ENCODE measurements around the gene PARD3. TPM values are rescaled to one million over a fixed set of nuclear protein-coding genes. Genes with fewer than 3 reads are reported as not detected.

The PARD3 gene
- total RNA-seq, 4 donors from 2014 or later, result 27.3 to 65.3 (median 55.6) TPM

DNA sequence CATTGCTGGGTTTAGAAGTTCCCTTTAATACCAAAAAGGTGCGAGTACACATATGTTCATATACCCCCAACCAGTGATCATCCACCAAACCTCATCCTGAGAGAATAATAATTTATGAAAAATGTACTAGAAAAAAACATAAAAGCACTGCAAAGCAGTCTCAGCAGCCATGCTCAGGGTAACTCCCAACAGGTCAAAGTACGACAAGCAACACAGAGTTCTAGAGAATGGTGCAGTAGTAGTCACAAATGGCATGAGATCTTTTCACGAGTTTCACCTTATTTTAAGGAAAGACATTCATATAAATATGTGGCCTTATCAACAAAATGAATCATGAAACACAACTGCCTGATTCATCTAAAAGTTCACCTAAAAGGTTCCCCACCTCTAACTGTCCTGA, 338.5 kb downstream of the PARD3 start:
- DNase-seq, result no peak

DNA sequence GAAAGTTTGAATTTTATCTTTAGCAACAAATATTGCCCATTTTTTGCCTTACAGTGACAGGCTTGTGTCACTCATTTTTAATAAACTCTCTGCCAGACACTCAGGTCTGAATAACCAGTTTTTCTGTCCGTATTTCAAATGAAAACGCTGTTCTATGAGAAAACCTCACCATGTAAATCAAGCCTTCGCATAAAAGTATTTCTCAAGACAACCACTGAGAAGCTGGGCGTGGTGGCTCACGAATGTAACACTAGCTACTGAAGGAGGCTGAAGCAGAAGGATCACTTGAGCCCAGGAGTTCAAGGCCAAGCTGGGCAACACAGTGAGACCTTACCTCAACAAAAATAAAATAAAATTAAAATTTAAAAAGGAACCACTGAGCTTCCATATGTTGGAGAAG, 339.3 kb downstream of the PARD3 start:
- Histone ChIP-seq H3K9me3 (no peaks in the 10 kb centered on the region), H3K4me3 (no peak overlapping the region), H3K27me3 (no peaks in the 10 kb centered on the region), H3K27ac (no peak overlapping the region), H3K36me3 (no peaks in the 10 kb centered on the region), H3K4me1 (peaks cover 0 to 26% (median 12%) of the 10 kb centered on the region in 4 donors)
- 90 to 97% methylated on average over 5 of the region's 5 CpGs for WGBS, 2 donors (ENCODE audit: low coverage in 1 of 2)
- DNase-seq, result no peak
- intact Hi-C loops (cut with DNase I; ENCODE audit: low total_unique reads) (no loop called here), in situ Hi-C loops (cut with MboI; ENCODE audit: low pct_ligation_motif_present in 1 of 4, low pct_unique_long_range_greater_than_20kb in 1 of 4, low sequenced_read_pairs in 3 of 4) (no loop called here)
- TF ChIP-seq, protein P1, sequence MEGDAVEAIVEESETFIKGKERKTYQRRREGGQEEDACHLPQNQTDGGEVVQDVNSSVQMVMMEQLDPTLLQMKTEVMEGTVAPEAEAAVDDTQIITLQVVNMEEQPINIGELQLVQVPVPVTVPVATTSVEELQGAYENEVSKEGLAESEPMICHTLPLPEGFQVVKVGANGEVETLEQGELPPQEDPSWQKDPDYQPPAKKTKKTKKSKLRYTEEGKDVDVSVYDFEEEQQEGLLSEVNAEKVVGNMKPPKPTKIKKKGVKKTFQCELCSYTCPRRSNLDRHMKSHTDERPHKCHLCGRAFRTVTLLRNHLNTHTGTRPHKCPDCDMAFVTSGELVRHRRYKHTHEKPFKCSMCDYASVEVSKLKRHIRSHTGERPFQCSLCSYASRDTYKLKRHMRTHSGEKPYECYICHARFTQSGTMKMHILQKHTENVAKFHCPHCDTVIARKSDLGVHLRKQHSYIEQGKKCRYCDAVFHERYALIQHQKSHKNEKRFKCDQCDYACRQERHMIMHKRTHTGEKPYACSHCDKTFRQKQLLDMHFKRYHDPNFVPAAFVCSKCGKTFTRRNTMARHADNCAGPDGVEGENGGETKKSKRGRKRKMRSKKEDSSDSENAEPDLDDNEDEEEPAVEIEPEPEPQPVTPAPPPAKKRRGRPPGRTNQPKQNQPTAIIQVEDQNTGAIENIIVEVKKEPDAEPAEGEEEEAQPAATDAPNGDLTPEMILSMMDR (IDR thresholded peaks at IDR 0.05), result no peak
- no peak for TF ChIP-seq EP300 (IDR thresholded peaks at IDR 0.05; ENCODE audit: low read depth)
- no peak for TF ChIP-seq POLR2AphosphoS5 (IDR thresholded peaks at IDR 0.05)
- no peak for TF ChIP-seq POLR2A (IDR thresholded peaks at IDR 0.05)

More for the DNA sequence above, 338.5 kb downstream of the PARD3 start:
- 70 to 79% methylated on average over 3 of the region's 3 CpGs for WGBS, 2 donors (ENCODE audit: low coverage in 1 of 2)
- intact Hi-C loops (cut with DNase I; ENCODE audit: low total_unique reads) (no loop called here), in situ Hi-C loops (cut with MboI; ENCODE audit: low pct_ligation_motif_present in 1 of 4, low pct_unique_long_range_greater_than_20kb in 1 of 4, low sequenced_read_pairs in 3 of 4) (no loop called here)
- no peaks in the 10 kb centered on the region for H3K27me3 ChIP-seq
- no peaks in the 10 kb centered on the region for H3K9me3 ChIP-seq
- H3K27ac ChIP-seq, result no peak overlapping the region
- H3K36me3 ChIP-seq, result no peaks in the 10 kb centered on the region
- TF ChIP-seq EP300 (IDR thresholded peaks at IDR 0.05; ENCODE audit: low read depth), result no peak
- TF ChIP-seq, protein P1 (IDR thresholded peaks at IDR 0.05), result no peak
- H3K4me1 ChIP-seq, result peaks cover 0 to 26% (median 13%) of the 10 kb centered on the region in 4 donors
- H3K4me3 ChIP-seq, result no peak overlapping the region

DNA sequence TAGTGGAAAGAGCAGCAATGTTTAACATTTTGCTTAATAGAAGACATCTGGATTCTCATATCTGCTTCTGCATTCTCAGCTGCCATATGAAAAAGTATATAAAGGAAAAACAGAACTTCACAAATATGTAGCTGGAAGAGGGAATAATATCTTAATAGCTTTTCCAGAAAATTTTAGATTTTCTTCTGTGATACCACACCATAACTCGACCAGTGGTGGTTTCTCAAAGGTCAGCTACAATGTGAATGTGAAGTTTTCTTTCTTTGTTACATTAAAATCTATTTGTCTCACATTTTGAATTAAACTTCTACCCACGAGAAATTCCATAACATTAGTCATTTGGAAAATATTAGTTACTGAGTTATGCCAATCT, 339.8 kb downstream of the PARD3 start:
- 40 to 69% methylated on average over 2 of the region's 2 CpGs for WGBS, 2 donors (ENCODE audit: low coverage in 1 of 2)
- Histone ChIP-seq H3K4me1 (peaks cover 0 to 24% (median 10%) of the 10 kb centered on the region in 4 donors), H3K4me3 (no peak overlapping the region), H3K27ac (no peak overlapping the region), H3K27me3 (no peaks in the 10 kb centered on the region), H3K9me3 (no peaks in the 10 kb centered on the region), H3K36me3 (no peaks in the 10 kb centered on the region)
- TF ChIP-seq, protein P1 (IDR thresholded peaks at IDR 0.05), result no peak
- TF ChIP-seq EP300 (IDR thresholded peaks at IDR 0.05; ENCODE audit: low read depth) (no peak), POLR2A (IDR thresholded peaks at IDR 0.05) (no peak), POLR2AphosphoS5 (IDR thresholded peaks at IDR 0.05) (no peak)
- DNase-seq, result no peak
- in situ Hi-C loops (cut with MboI; ENCODE audit: low pct_ligation_motif_present in 1 of 4, low pct_unique_long_range_greater_than_20kb in 1 of 4, low sequenced_read_pairs in 3 of 4), result no loop called here
- intact Hi-C loops (cut with DNase I; ENCODE audit: low total_unique reads), result no loop called here

DNA sequence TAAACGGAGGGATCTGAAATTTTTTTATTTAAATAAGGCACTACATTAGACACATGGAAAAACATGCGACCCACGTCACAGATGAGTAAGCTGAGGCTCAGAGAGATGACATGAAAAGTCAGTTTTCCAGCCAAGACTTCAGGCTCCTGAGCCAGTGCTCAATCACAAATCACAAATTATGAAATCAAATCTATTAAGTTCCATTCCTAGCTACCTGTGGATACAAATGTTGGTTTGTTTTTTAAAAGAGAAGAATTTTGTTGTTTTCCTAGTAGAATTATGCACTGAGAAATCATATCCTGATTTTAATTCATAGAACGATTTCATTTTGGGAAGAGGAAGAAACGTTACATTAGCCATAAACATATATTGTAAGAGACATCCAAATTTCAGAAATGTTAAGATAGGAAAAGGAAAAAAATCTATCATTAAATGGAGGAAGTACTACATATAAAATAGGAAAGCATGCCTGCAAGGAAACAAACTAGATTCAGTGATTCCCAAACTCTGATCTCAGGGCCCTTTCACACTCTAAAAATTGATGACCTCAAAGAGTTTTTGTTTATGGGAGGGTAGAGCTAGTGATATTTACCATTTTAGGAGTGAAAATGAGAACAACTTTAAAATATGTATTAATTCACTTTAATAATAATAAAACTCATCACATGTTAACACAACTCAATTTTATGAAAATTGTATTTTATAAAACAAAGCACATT, 340.4 kb downstream of the PARD3 start:
- peaks cover 0 to 19% (median 5%) of the 10 kb centered on the region in 4 donors for H3K4me1 ChIP-seq
- 82 to 93% methylated on average over 4 to 5 of the region's 5 CpGs for WGBS, 2 donors (ENCODE audit: low coverage in 1 of 2)
- H3K36me3 ChIP-seq, result peaks cover 0 to 3% (median 0%) of the 10 kb centered on the region in 4 donors
- intact Hi-C loops (cut with DNase I; ENCODE audit: low total_unique reads), result no loop called here
- in situ Hi-C loops (cut with MboI; ENCODE audit: low pct_ligation_motif_present in 1 of 4, low pct_unique_long_range_greater_than_20kb in 1 of 4, low sequenced_read_pairs in 3 of 4), result no loop called here
- no peak overlapping the region for H3K27ac ChIP-seq
- no peak overlapping the region for H3K4me3 ChIP-seq
- no peak for DNase-seq
- no peaks in the 10 kb centered on the region for H3K27me3 ChIP-seq
- TF ChIP-seq POLR2A (IDR thresholded peaks at IDR 0.05) (no peak), EP300 (IDR thresholded peaks at IDR 0.05; ENCODE audit: low read depth) (no peak), POLR2AphosphoS5 (IDR thresholded peaks at IDR 0.05) (no peak)
- TF ChIP-seq, protein P1 (IDR thresholded peaks at IDR 0.05), result no peak
- no peaks in the 10 kb centered on the region for H3K9me3 ChIP-seq
